OCI-LY3 (cell line): ENCODE results near the gene ARID1B.
A peak's percentile ranks its signal among the peaks of the same experiment; 100 is the strongest.

Experiments
- H2AFZ ChIP-seq: fragments of 200-600, 300-600 bp; shearing (Covaris generic); 2 replicates; pipeline ENCODE4 v1.6.0; 2014; ENCODE audit warnings: antibody characterized with exemption, low read depth, low read length
- H3K27ac ChIP-seq: fragments of 200-600, 300-600 bp; sonication (generic); 2 replicates; pipeline ENCODE4 v1.5.1; 2014; ENCODE audit warnings: mild to moderate bottlenecking, low read length, moderate library complexity, mixed read lengths
- H3K27me3 ChIP-seq: fragments of 200-600, 300-600 bp; sonication (generic); 2 replicates; pipeline ENCODE4 v1.6.1; 2014; ENCODE audit warnings: low read depth, low read length, mixed read lengths
- H3K36me3 ChIP-seq: fragments of 200-600, 300-600 bp; sonication (generic); replicated peaks from 2 replicates; pipeline ENCODE3; 2014; ENCODE audit warnings: low read depth, low read length, mixed read lengths
- H3K4me1 ChIP-seq: fragments of 300-600, 200-600 bp; sonication (generic); 2 replicates; pipeline ENCODE4 v1.6.1; 2014; ENCODE audit warnings: low read length, mixed read lengths
- H3K4me2 ChIP-seq: fragments of 200-600, 300-600 bp; sonication (generic); 2 replicates; pipeline ENCODE4 v1.6.1; 2014; ENCODE audit warnings: low read length, mixed read lengths
- H3K4me3 ChIP-seq: fragments of 300-600, 200-600 bp; sonication (generic); 2 replicates; pipeline ENCODE4 v1.5.1; 2014; ENCODE audit warnings: antibody characterized with exemption, mild to moderate bottlenecking, low read length, moderate library complexity
- H3K79me2 ChIP-seq: fragments of 300-600, 200-600 bp; shearing (Covaris generic); 2 replicates; pipeline ENCODE4 v1.6.1; 2014; ENCODE audit warnings: mild to moderate bottlenecking, low read length, mixed read lengths
- H3K9ac ChIP-seq: fragments of 300-600, 200-600 bp; shearing (Covaris generic); 2 replicates; pipeline ENCODE4 v1.6.0; 2014; ENCODE audit warnings: mild to moderate bottlenecking, low read length, moderate library complexity
- H3K9me3 ChIP-seq: fragments of 200-600, 300-600 bp; shearing (Covaris generic); 2 replicates; pipeline ENCODE4 v1.6.1; 2014; ENCODE audit warnings: low read length, mixed read lengths; ENCODE audit not compliant: insufficient read depth
- H4K20me1 ChIP-seq: fragments of 200-600, 300-600 bp; sonication (generic); 2 replicates; pipeline ENCODE4 v1.6.1; 2016; ENCODE audit warnings: low read length, mixed read lengths; ENCODE audit not compliant: insufficient read depth
- CTCF ChIP-seq: fragments of 200-600, 300-600 bp; sonication (generic); IDR thresholded peaks from 2 replicates; pipeline ENCODE4 v1.5.1; 2014; ENCODE audit warnings: antibody characterized with exemption, low read length, low read depth
- EZH2phosphoT487 ChIP-seq: fragments of 200-600 bp; shearing (Covaris generic); IDR thresholded peaks from 2 replicates; pipeline ENCODE4 v1.6.1; 2018; ENCODE audit warnings: antibody characterized with exemption, mixed run types, low read depth

Gene ARID1B

DNA sequence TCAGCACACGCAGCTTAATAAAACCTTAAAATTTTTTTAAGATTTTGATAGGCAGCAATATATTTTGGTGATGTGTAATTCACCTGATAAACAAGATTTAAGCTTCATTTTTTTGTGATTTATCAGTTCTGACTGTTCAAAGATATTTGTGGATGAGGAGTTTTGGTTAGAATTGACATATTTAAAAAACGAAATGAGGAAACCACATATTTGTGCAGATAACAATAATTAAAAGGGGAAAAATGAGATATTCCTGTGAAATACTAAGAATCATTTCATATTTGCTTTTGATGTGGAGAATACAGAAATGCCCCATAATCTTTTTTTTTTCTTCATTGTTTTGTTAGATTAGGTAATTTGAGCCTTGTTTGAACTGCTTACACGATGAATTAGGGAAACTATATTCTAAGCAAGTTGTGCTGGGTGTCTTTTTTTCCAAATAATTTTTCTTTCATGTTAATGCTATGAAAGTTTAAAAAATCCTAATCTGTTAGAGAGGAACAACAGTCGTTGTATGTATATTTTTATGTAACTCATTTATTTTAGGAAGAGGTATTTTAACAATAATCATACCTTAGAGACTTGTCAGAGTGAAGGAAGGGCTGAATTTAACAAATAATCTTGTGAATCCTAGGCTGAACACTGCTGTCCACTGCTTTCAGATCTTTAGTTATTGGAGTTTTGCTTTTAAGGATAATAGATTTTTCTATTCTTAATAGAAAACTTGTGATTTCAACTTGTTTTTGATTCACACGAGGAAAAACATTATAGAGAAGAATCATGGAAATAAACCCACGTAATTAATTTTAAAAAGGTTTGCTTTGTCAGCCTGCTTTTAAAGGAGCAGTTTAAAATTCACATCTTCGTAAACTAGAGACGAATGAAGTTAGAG, 4.0 kb downstream of the ARID1B start:
- H3K79me2 ChIP-seq: peaks cover 88% of the 10 kb centered on the region
- peak overlapping the region; percentile 95 for H3K4me2 ChIP-seq
- peaks cover 26% of the 10 kb centered on the region for H3K4me1 ChIP-seq
- H3K36me3 ChIP-seq: no peaks in the 10 kb centered on the region
- H3K27me3 ChIP-seq: no peaks in the 10 kb centered on the region
- no peak overlapping the region for H2AFZ ChIP-seq
- peak overlapping the region; percentile 23 for H3K27ac ChIP-seq
- TF ChIP-seq EZH2phosphoT487 (no peak), CTCF (no peak)
- peaks cover 17% of the 10 kb centered on the region for H4K20me1 ChIP-seq
- H3K9ac ChIP-seq: peak overlapping the region; percentile 56
- no peaks in the 10 kb centered on the region for H3K9me3 ChIP-seq
- peak overlapping the region; percentile 87 for H3K4me3 ChIP-seq

- peak overlapping the region; percentile 56 for H3K9ac ChIP-seq
- no peaks in the 10 kb centered on the region for H3K9me3 ChIP-seq
- TF ChIP-seq CTCF (no peak), EZH2phosphoT487 (no peak)
- no peaks in the 10 kb centered on the region for H3K27me3 ChIP-seq
- no peaks in the 10 kb centered on the region for H3K36me3 ChIP-seq
- no peak overlapping the region for H2AFZ ChIP-seq
- H3K4me2 ChIP-seq: peak overlapping the region; percentile 95
- H3K4me1 ChIP-seq: peaks cover 21% of the 10 kb centered on the region
- peak overlapping the region; percentile 23 for H3K27ac ChIP-seq
- peaks cover 21% of the 10 kb centered on the region for H4K20me1 ChIP-seq
- peaks cover 91% of the 10 kb centered on the region for H3K79me2 ChIP-seq
- peak overlapping the region; percentile 87 for H3K4me3 ChIP-seq
Measured at GRCh38 chr6:156781861-156782631, 4.9 kb downstream of the ARID1B start.

GRCh38 chr6:156782691-156783320, 5.6 kb downstream of the ARID1B start:
- H3K9me3 ChIP-seq: no peaks in the 10 kb centered on the region
- H2AFZ ChIP-seq: no peak overlapping the region
- TF ChIP-seq CTCF (no peak), EZH2phosphoT487 (no peak)
- peak overlapping the region; percentile 2; the same call in 1 of the 2 replicates for H3K27ac ChIP-seq
- H3K27me3 ChIP-seq: no peaks in the 10 kb centered on the region
- no peaks in the 10 kb centered on the region for H3K36me3 ChIP-seq
- peaks cover 28% of the 10 kb centered on the region for H4K20me1 ChIP-seq
- H3K9ac ChIP-seq: peak overlapping the region; percentile 56
- H3K4me1 ChIP-seq: peaks cover 22% of the 10 kb centered on the region
- H3K79me2 ChIP-seq: peaks cover 98% of the 10 kb centered on the region
- peak overlapping the region; percentile 95 for H3K4me2 ChIP-seq
- peak overlapping the region; percentile 87 for H3K4me3 ChIP-seq
